Kidney (tissue), 14 donors: ENCODE measurements around the gene SAMD10. TPM values are rescaled to one million over a fixed set of nuclear protein-coding genes. Genes with fewer than 3 reads are reported as not detected.

Source experiments
- DNase-seq, 5 donors: peaks; one replicate each; pipeline ENCODE4 v3.0.0-alpha.2; 2013 to 2020
- FAIRE-seq: peaks from 2 replicates; lab custom pipeline; 2012; peaks lifted over from hg19 to GRCh38; lab: Jason Lieb, UNC
- H3K27ac ChIP-seq, 2 donors: one replicate each; pipeline ENCODE4 v1.7.0; 2013; ENCODE audit warnings: low read depth in 2 of 2, low read length in 2 of 2, inconsistent platforms in 1 of 2
- H3K27me3 ChIP-seq: one replicate; pipeline ENCODE4 v1.7.1; 2013; ENCODE audit warnings: low read length, inconsistent platforms; ENCODE audit not compliant: control insufficient read depth, insufficient read depth
- H3K36me3 ChIP-seq, 3 donors: one replicate each; pipeline versions ENCODE4 v1.7.0 to v1.7.1; 2013; ENCODE audit warnings: low read length in 3 of 3, control low read depth in 1 of 3, inconsistent platforms in 1 of 3; ENCODE audit not compliant: insufficient read depth in 3 of 3, control insufficient read depth in 2 of 3
- H3K4me1 ChIP-seq, 3 donors: one replicate each; pipeline versions ENCODE4 v1.7.0 to v1.7.1; 2013; ENCODE audit warnings: low read length in 3 of 3, inconsistent platforms in 1 of 3, low read depth in 1 of 3; ENCODE audit not compliant: control insufficient read depth in 2 of 3, insufficient read depth in 2 of 3
- H3K4me3 ChIP-seq, 3 donors: one replicate each; pipeline versions ENCODE4 v1.7.0 to v1.8.1; 2013; ENCODE audit warnings: low read length in 3 of 3, control low read depth in 1 of 3, inconsistent platforms in 1 of 3
- H3K9ac ChIP-seq, 3 donors: one replicate each; pipeline versions ENCODE4 v1.7.0 to v1.7.1; 2013; ENCODE audit warnings: low read length in 3 of 3, control low read depth in 1 of 3, inconsistent platforms in 1 of 3
- H3K9me3 ChIP-seq, 3 donors: one replicate each; pipeline versions ENCODE4 v1.7.0 to v1.7.1; 2013; ENCODE audit warnings: low read length in 3 of 3, control low read depth in 1 of 3, inconsistent platforms in 1 of 3; ENCODE audit not compliant: control insufficient read depth in 2 of 3, insufficient read depth in 1 of 3
- CTCF ChIP-seq: IDR thresholded peaks from 3 replicates; pipeline ENCODE4 v1.5.1; 2012; ENCODE audit warnings: mild to moderate bottlenecking, moderate library complexity, borderline replicate concordance; ENCODE audit not compliant: insufficient read depth; ENCODE audit errors: extremely low read depth
- intact Hi-C: fragments of 100-400 bp; cut with DNase I; formaldehyde crosslinking; loops from one replicate; pipeline ENCODE4 v1.11.1; 2022
- polyA plus RNA-seq: library from polyadenylated mRNA; stranded (reverse); fragments of 350-450 nt; fragmentation: Illumina TruSeq; extraction: RNeasy Lipid Tissue Mini Kit (QIAGEN cat#74804); gene quantifications from one replicate; pipeline ENCODE4 v1.2.3, GENCODE V29; 2014; ENCODE audit warnings: low read depth, low replicate concordance; ENCODE audit not compliant: insufficient read depth
- total RNA-seq: library from RNA; stranded (reverse); fragmentation: NEBNext Ultra II Directional; extraction: Animal tissue kit (Norgen Biotek cat#: 25700); gene quantifications from one replicate; pipeline ENCODE4 v1.2.1, GENCODE V29; 2021
- donor health status: control.
- donor health status: control.
- donor health status: control.
- donor health status: control.
- donor health status: control.
- donor health status: DM: yes; HTN: yes; CAD: no.
- donor health status: Normal renal cell carcinoma (clear cell type).

SAMD10 gene
- total and polyA plus RNA-seq, 2 donors from 2014 or later = 7.9 to 8.5 TPM

- intact Hi-C loops = loop anchor here (5.0 kb wide), 1 partner anchor 442 kb away; the partner anchor contains the start of gene PTK6
- Histone ChIP-seq H3K27me3 (no peaks in the 10 kb centered on the region), H3K9me3 (no peaks in the 10 kb centered on the region), H3K36me3 (peaks cover 0 to 3% (median 3%) of the 10 kb centered on the region in 3 donors), H3K4me1 (peaks cover 3 to 22% (median 7%) of the 10 kb centered on the region in 3 donors), H3K27ac (peak overlapping the region; percentile 43 to 54), H3K4me3 (peak overlapping the region in 2 of 3 donors; percentile 40 to 63), H3K9ac (peak overlapping the region in 1 of 3 donors; percentile 34)
- peak in 1 of 5 donors; percentile 81 for DNase-seq
- FAIRE-seq = no peak
- no peak for TF ChIP-seq CTCF
Observed at GRCh38 chr20:63979229-63979556, 249 bp downstream of the SAMD10 start.

- Histone ChIP-seq H3K4me3 (peak overlapping the region in 2 of 3 donors; percentile 40 to 63), H3K27me3 (no peaks in the 10 kb centered on the region), H3K27ac (peak overlapping the region; percentile 54 to 74), H3K4me1 (peaks cover 3 to 23% (median 7%) of the 10 kb centered on the region in 3 donors), H3K36me3 (peaks cover 0 to 3% (median 3%) of the 10 kb centered on the region in 3 donors), H3K9me3 (no peaks in the 10 kb centered on the region), H3K9ac (peak overlapping the region in 1 of 3 donors; percentile 34)
- DNase-seq (peak; percentile 70 to 95 (median 83)), FAIRE-seq (no peak)
- intact Hi-C loops = loop anchor here (5.0 kb wide), 1 partner anchor 441 kb away; the partner anchor contains the start of gene PTK6
- no peak for TF ChIP-seq CTCF
Observed at GRCh38 chr20:63978319-63979228, 868 bp downstream of the SAMD10 start.

- DNase-seq = peak in 2 of 5 donors; percentile 51 to 72
- FAIRE-seq = no peak
- Histone ChIP-seq H3K9ac (no peak overlapping the region), H3K4me3 (no peak overlapping the region), H3K27me3 (no peaks in the 10 kb centered on the region), H3K27ac (no peak overlapping the region), H3K9me3 (no peaks in the 10 kb centered on the region), H3K36me3 (peaks cover 0 to 3% (median 0%) of the 10 kb centered on the region in 3 donors), H3K4me1 (peaks cover 3 to 26% (median 7%) of the 10 kb centered on the region in 3 donors)
- no peak for TF ChIP-seq CTCF
- intact Hi-C loops = loop anchor here (5.0 kb wide), 1 partner anchor 441 kb away; the partner anchor contains the start of gene PTK6
Observed at GRCh38 chr20:63977739-63978276, 1.6 kb downstream of the SAMD10 start.
